Measurements from ENCODE around the gene FBXW9. TPM values are rescaled to one million over a fixed set of nuclear protein-coding genes. Genes with fewer than 3 reads are reported as not detected.
"Not testable (repeated sequence)": the region's sequence is repeated elsewhere in the genome, so short reads cannot be mapped to it uniquely, and the experiment has no call there.

The FBXW9 gene
- total and polyA plus RNA-seq, 8 donors, result 0.29 to 10.9 (median 4.0) TPM

- Histone ChIP-seq H3K4me1 (peaks cover 20 to 47% (median 33%) of the 10 kb centered on the region in 4 donors), H3K4me3 (no peak overlapping the region), H3K27me3 (no peaks in the 10 kb centered on the region), H3K36me3 (peaks cover 23 to 46% (median 43%) of the 10 kb centered on the region in 4 donors), H3K9me3 (no peaks in the 10 kb centered on the region), H3K27ac (no peak overlapping the region)
- no peak for DNase-seq
- intact Hi-C loops (cut with DNase I; ENCODE audit: low total_unique reads), result no loop called here
- WGBS, 5 donors, result 95 to 99% (median 96%) methylated on average over 8 to 9 of the region's 9 CpGs
- no peak for TF ChIP-seq EP300 (IDR thresholded peaks at IDR 0.05)
- TF ChIP-seq CTCF (IDR thresholded peaks at IDR 0.05), result no peak
- no peak for TF ChIP-seq POLR2A (IDR thresholded peaks at IDR 0.05)
- TF ChIP-seq POLR2AphosphoS5 (IDR thresholded peaks at IDR 0.05), result no peak
These were observed 31.5 kb upstream of the FBXW9 start for GRCh38 chr19:12727745-12728433.

GRCh38 chr19:12726988-12727316 is 30.5 kb upstream of the FBXW9 start:
- Histone ChIP-seq H3K4me1 (peaks cover 14 to 41% (median 26%) of the 10 kb centered on the region in 4 donors), H3K9me3 (no peaks in the 10 kb centered on the region), H3K4me3 (no peak overlapping the region), H3K27me3 (no peaks in the 10 kb centered on the region), H3K27ac (no peak overlapping the region), H3K36me3 (peaks cover 23 to 44% (median 43%) of the 10 kb centered on the region in 4 donors)
- TF ChIP-seq EP300 (IDR thresholded peaks at IDR 0.05), result no peak
- no peak for TF ChIP-seq POLR2AphosphoS5 (IDR thresholded peaks at IDR 0.05)
- no peak for TF ChIP-seq CTCF (IDR thresholded peaks at IDR 0.05)
- no peak for TF ChIP-seq POLR2A (IDR thresholded peaks at IDR 0.05)
- no peak for DNase-seq
- WGBS, 5 donors, result 84 to 96% (median 93%) methylated on average over 2 of the region's 2 CpGs
- intact Hi-C loops (cut with DNase I; ENCODE audit: low total_unique reads), result no loop called here

GRCh38 chr19:12725612-12726011 is 29.2 kb upstream of the FBXW9 start:
- WGBS, 5 donors, result 80 to 93% (median 82%) methylated on average over 10 of the region's 10 CpGs
- DNase-seq; H3K4me3 ChIP-seq; intact Hi-C loops (cut with DNase I; ENCODE audit: low total_unique reads); H3K27me3 ChIP-seq; H3K9me3 ChIP-seq; H3K27ac ChIP-seq: not testable (repeated sequence)
- Histone ChIP-seq H3K4me1 (peaks cover 17 to 39% (median 32%) of the 10 kb centered on the region in 4 donors), H3K36me3 (peaks cover 18 to 32% (median 31%) of the 10 kb centered on the region in 4 donors)

- TF ChIP-seq POLR2AphosphoS5 (IDR thresholded peaks at IDR 0.05), result peak in 1 of 3 donors; percentile 57
- no peak for TF ChIP-seq CTCF (IDR thresholded peaks at IDR 0.05)
- DNase-seq, result peak; percentile 60 to 88
- H3K36me3 ChIP-seq, result peaks cover 2 to 20% (median 19%) of the 10 kb centered on the region in 4 donors
- H3K9me3 ChIP-seq, result no peaks in the 10 kb centered on the region
- WGBS, 5 donors, result 3 to 5% (median 3%) methylated on average over 24 to 28 of the region's 28 CpGs
- peaks cover 22 to 51% (median 45%) of the 10 kb centered on the region in 4 donors for H3K4me1 ChIP-seq
- intact Hi-C loops (cut with DNase I; ENCODE audit: low total_unique reads), result no loop called here
- H3K27ac ChIP-seq, result peak within 1 kb of the TSS; percentile 68 to 97 (median 92)
- peak within 1 kb of the TSS; percentile 77 to 97 (median 84) for H3K4me3 ChIP-seq
- H3K27me3 ChIP-seq, result no peaks in the 10 kb centered on the region
These were observed 27.4 kb upstream of the FBXW9 start, which contains the start of gene TNPO2 for GRCh38 chr19:12723641-12724426. TNPO2 (minus strand) TSS chr19:12723932; CDS start chr19:12720977, 2,955 bp downstream.

All from stomach (tissue), 9 donors.